GM21390 (cell line): ENCODE results near the gene NUP42.
"Not testable (repeated sequence)": the region's sequence is repeated elsewhere in the genome, so short reads cannot be mapped to it uniquely, and the experiment has no call there.

Source experiments
- ATAC-seq: cut with Tn5 transposase; IDR thresholded peaks from one replicate; pipeline ENCODE4 v1.9.1; 2021; ENCODE audit not compliant: unreplicated experiment

Gene NUP42

GRCh38 chr7:23204241-23204640, 22.4 kb downstream of the NUP42 start:
- ATAC-seq: no peak

DNA sequence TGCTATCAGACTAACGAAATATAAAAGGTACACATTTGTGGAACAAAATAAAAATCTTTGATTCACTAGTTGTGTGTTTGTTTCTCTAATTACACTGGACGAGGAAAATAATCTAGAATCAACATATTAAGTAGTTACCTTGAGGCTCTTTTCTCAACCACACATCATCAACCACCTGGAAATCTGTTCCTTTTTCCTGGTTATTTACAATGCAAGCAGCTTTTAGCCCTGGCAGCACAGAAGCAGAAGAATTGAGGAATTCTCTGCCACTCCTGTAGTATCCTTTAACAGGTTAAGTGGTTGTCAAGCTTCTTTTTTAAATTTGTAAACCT, 23.7 kb downstream of the NUP42 start:
- ATAC-seq: no peak

DNA sequence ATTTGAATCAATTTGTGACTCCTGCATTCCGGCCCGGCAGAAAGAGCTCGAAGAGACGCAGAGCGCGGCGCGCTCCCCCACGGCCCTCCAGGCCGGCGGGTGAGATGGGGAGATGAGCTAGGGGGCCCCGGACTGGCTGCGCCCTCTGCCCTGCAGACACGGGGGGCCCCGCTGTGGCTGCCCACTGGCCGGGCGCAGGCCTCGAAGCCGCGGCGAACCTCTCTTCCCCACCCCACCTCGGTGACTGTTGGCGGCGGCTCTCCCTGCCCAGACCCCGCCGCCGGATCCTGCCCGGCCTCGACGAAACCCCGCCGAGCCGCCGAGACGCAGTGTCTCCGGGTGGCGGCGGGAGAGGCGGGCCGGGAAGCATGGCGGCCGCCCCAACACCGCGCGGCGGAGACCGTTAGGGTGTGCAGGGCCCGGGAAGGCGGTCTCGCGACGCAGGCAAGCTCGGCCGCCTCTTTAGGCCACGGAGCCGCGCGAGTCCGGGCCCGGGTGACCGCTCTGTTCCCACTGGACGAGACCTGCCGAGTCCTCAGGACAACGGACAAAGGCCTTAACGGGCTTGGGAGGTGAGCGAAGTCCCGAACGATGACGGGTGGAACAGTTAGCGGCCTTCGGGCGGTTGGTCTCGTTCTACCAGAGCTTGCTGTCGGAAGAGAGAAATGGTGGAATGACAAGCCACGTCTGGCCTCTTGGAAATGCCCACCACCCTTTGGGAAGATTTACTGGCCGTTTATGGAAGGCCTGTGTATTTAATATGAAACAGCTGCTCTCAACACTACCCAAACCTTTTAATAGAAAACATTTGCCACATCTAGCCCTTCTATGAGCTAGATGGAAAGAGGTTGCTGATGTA, 24.3 kb downstream of the NUP42 start:
- no peak for ATAC-seq

DNA sequence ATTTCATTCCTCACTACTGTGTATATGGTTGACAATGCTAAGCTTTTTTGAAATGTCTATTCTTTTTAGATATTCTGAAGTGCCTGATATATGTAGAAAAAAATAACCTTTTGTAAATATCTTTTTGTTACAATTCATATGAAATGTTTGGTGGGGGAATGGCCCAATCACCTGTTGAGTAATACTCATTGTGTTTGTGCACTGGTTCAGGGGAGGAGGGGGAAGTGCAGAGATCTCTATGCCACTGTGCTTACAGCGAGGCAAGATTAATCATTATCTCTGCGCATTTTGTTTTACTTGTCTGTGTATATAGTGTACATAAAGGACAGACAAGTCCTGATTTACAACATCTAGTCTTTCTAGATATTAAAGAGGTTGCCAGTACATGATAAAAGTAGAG, 25.2 kb downstream of the NUP42 start:
- no peak for ATAC-seq

GRCh38 chr7:23207884-23208283, 26.0 kb downstream of the NUP42 start:
- ATAC-seq: no peak

DNA sequence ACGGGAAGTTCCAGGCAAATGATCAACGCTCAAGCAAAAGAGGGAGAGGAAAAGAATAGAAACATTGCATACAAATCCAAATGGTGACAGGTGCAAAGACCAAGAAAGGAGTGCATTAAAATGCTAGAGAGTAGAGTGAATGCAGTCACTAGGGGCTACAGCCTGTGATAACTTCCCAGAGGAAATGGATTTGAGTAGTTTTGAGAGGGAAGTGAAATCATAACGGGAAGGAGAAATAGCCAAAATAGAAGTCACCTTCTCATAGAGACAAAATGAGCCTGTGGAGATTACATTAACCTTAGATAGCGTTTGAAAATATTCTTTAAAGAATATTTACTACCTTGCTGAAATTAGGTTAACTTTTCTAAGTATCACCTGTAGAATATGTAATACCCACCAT, 26.5 kb downstream of the NUP42 start:
- no peak for ATAC-seq

- no peak for ATAC-seq
Measured at GRCh38 chr7:23210506-23210905, 28.7 kb downstream of the NUP42 start.

GRCh38 chr7:23211589-23211988, 29.7 kb downstream of the NUP42 start:
- no peak for ATAC-seq

GRCh38 chr7:23212395-23212794, 30.5 kb downstream of the NUP42 start:
- ATAC-seq: no peak

DNA sequence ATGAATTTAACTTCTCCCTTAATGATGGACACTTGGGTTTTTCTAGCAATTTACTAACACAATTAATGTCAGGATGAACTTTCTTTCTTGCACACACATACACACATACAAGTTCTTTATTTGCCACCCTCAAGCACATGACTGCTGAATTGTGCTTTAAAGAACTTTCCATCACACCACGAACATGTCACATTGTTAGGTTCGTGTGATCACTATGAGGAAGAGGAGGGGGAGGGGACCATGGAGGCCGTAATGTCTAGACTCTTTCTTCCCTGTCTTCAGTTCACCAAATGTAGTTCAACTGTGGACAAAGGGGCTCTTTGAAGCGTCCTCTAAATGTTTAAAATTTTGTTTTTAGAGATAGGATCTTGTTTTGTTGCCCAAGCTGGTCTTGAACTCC, 31.0 kb downstream of the NUP42 start:
- ATAC-seq: no peak

- ATAC-seq: no peak
Measured at GRCh38 chr7:23213755-23214154, 31.9 kb downstream of the NUP42 start.

GRCh38 chr7:23214423-23214822, 32.6 kb downstream of the NUP42 start:
- ATAC-seq: no peak

DNA sequence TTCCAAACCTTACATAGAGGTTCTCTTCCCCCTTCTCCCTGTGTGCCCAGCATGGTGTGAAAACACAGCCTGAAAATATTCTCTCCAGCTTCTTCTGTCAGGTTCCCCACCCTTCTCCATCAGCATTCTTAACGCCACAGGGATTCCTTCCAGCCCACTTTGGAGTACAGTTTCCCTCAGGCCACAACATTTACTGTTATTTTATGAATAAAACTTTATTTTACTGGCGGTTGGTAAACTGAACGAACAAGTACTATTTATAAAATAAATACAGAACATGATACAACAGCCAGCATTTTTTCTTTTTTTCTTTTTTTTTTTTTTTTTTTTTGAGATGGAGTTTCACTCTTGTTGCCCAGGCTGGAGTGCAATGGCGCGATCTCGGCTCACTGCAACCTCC, 33.1 kb downstream of the NUP42 start:
- ATAC-seq: no peak

GRCh38 chr7:23216021-23216420, 34.2 kb downstream of the NUP42 start:
- no peak for ATAC-seq

GRCh38 chr7:23218196-23218595, 36.3 kb downstream of the NUP42 start:
- no peak for ATAC-seq

DNA sequence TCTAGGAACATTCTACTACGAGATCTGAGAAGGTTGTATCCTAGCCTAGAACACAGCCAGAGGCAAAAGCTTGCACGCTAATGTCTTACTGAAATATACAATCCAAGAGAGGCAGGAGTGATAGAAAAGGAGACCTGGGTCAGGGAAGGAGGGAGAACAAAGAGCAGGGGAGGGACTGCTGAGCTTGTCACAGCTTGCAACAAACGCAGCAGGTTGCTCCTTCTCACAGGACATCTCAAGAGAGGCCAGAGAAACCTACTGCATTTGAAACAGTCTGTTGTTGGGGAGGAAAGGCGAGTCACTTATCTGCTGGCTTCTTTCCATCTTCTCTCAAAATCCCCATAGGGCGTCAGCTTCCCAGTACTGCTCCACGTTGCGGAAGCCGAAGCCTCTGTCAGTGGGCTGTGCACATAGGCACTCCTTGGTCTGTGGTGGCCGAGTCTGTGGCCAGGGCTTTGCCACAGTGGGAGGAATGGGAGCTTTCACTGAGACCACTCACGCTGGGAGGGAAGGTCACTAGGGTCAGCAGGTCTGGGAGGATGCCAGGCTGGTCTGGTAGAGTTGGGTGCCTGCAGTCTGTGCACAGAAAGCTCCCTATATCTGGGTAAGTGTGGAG, 39.0 kb downstream of the NUP42 start:
- no peak for ATAC-seq

DNA sequence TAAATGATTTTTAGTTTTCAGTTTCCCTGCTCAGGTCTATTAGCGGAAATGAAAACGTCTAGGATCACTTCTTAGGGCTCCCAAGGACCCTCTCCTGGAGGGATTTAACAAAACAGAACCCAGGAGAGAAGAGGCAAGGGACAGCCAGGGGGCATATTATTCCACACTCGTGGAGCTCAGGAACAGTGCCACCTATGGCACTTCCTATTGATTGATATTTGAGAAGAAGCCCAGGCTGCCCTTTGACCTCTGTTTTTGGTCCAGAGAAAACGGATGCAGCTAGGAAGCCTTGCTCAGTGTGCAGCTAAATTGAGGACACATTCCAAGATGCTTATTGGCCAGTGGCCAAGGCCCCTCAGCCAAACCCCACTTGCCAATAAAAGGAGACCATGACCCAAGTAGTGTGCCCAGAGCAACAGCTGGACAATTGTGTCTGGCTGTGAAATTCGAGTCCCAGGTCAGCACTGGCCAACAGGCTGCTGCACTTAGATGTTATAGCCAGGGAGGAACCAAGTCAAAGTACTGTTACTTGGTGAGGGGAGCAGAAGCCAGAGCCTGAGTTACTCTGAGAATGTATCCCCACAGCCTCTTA, 40.7 kb downstream of the NUP42 start:
- no peak for ATAC-seq

GRCh38 chr7:23224364-23224763, 42.5 kb downstream of the NUP42 start:
- ATAC-seq: not testable (repeated sequence)

DNA sequence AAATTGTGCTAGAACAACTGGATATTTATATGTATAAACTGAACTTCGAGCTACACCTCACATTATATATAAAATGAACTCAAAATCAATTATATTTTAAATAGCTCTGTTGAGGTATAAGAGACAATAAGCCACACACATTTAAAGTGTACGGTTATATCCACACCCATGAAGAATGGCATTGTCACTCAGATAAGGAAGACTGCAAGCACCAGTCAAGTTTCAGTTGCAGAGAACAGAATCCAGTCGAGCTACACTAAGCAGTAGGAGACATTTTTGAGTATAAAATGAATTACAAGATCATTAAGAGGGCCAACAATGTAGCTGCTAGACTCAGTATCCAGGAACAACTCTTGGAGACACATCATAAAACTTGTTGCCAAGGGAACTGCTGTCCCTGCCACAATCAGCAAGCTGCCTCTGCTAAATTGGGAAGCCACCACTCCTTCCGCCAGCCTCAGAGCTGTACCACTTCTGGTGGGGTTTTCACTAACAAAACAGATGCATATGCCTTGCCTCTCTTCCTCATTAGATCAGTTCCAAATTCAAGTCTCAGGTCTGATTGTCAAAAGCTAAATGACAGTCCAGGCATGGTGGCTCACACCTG, 45.1 kb downstream of the NUP42 start:
- no peak for ATAC-seq

- ATAC-seq: no peak
Measured at GRCh38 chr7:23228412-23228811, 46.6 kb downstream of the NUP42 start.

DNA sequence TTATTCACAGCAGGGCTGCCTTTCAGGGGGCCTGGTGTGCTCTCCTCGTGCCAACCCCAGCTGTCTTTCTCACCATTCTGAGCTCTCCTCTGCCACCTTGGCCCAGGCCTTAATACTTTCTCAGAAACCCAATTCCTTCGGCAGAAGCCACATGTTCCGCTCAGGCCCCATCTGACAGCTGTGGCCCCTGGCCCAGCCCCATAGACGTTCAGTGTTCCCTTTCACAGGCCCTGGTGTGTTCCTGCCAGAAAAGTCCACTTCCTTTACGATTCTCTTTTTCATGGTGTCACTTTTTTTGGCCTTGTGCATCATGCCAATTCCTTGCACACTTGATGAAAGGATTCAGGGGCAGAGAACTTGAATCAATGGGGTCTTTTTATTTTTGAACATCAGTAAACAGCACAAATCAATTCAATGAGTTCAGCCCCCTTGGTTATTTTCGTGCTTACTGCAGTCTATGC, 48.8 kb downstream of the NUP42 start:
- ATAC-seq: no peak

DNA sequence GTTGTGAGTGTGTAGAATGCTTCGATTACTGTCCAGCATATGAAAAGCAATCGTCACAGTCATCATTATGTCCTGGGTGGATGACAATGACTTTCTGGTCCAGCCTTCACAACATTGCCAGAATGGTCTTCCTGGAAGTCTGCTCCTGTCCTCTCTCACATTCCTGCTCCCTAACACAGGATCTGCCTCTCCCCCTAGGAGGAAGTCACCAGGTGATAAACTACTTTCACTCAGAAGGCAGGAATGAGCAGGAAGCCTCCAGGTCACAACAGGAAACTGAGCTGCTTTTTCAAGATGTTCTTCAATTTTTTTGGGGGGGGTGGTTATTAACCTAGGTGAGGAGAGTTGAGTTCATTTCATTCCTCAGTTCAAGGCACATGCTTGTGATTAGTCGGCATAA, 51.1 kb downstream of the NUP42 start:
- no peak for ATAC-seq
